Naive B cell (primary cell): ENCODE results near the gene ABCF1. TPM values are rescaled to one million over a fixed set of nuclear protein-coding genes. Genes with fewer than 3 reads are reported as not detected.
"Not testable (repeated sequence)": the region's sequence is repeated elsewhere in the genome, so short reads cannot be mapped to it uniquely, and the experiment has no call there.

Source experiments
- ATAC-seq, 2 donors: fragments of 150-1000 bp; cut with Tn5 transposase; 2 replicates each; pipeline ENCODE4 v1.10.0; 2021; ENCODE audit warnings: low read depth in 2 of 2, mild to moderate bottlenecking in 2 of 2, moderate library complexity in 2 of 2
- DNase-seq: peaks from one replicate; pipeline ENCODE4 v3.0.0; 2022
- H3K27ac Mint-ChIP-seq, 6 donors: one replicate each; pipeline ENCODE4 v1.8.0; 2020 to 2022; ENCODE audit warnings: mild to moderate bottlenecking in 6 of 6, mixed read lengths in 6 of 6, moderate library complexity in 5 of 6, inconsistent platforms in 2 of 6
- H3K27me3 Mint-ChIP-seq, 3 donors: one replicate each; pipeline ENCODE4 v1.8.0; 2021 to 2022; ENCODE audit warnings: mixed read lengths in 3 of 3, mild to moderate bottlenecking in 1 of 3
- H3K36me3 Mint-ChIP-seq, 2 donors: one replicate each; pipeline ENCODE4 v1.8.0; 2020 to 2022; ENCODE audit warnings: mixed read lengths in 2 of 2, inconsistent platforms in 1 of 2, mild to moderate bottlenecking in 1 of 2
- H3K4me1 Mint-ChIP-seq, 3 donors: one replicate each; pipeline ENCODE4 v1.8.0; 2020 to 2022; ENCODE audit warnings: mixed read lengths in 3 of 3, inconsistent platforms in 1 of 3, mild to moderate bottlenecking in 1 of 3, moderate library complexity in 1 of 3
- H3K4me3 Mint-ChIP-seq, 8 donors: one replicate each; pipeline ENCODE4 v1.8.0; 2020 to 2022; ENCODE audit warnings: mild to moderate bottlenecking in 8 of 8, mixed read lengths in 8 of 8, moderate library complexity in 8 of 8, inconsistent platforms in 2 of 8
- H3K9me3 Mint-ChIP-seq, 7 donors: one replicate each; pipeline ENCODE4 v1.8.0; 2020 to 2022; ENCODE audit warnings: mixed read lengths in 7 of 7, mild to moderate bottlenecking in 5 of 7, inconsistent platforms in 2 of 7, moderate library complexity in 1 of 7
- polyA plus RNA-seq, 6 donors: library from polyadenylated mRNA; unstranded; fragments of 300-500 nt; fragmentation: Illumina TruSeq; gene quantifications; one replicate each; pipeline ENCODE4 v1.2.3, GENCODE V29; 2021; ENCODE audit warnings: low read depth in 6 of 6

The ABCF1 gene
- polyA plus RNA-seq, 6 donors from 2014 or later = 11.5 to 31.0 (median 19.3) TPM

GRCh38 chr6:30568245-30568644 lies 3.0 kb upstream of the ABCF1 start:
- Mint-ChIP-seq H3K27ac (peak overlapping the region in 1 of 6 donors; percentile 30), H3K9me3 (no peaks in the 10 kb centered on the region), H3K4me3 (peak overlapping the region in 1 of 8 donors; percentile 40), H3K4me1 (peaks cover 38 to 44% (median 42%) of the 10 kb centered on the region in 3 donors), H3K27me3 (no peaks in the 10 kb centered on the region), H3K36me3 (peaks cover 0 to under 1% of the 10 kb centered on the region in 2 donors)
- ATAC-seq (no peak), DNase-seq (no peak)

DNA sequence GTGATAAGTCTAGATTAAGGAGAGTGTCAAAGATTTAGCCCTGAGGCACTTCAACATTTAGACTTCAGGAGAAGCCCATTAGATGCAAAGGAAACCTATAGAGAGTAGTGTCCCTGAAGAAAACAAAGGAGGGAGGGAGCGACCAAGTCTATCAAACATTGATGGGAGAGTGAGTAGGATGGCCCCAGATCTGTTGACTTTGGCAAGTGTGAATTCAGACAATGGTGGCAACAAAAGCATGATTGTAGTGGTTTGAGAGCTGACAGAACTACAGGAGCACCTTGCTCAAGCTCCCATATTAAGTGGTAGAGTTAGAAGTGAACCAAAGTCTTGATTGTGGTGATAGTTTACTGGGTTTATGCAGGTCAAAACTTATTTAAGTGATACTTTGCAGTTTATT lies 979 bp upstream of the ABCF1 start:
- Mint-ChIP-seq H3K4me1 (peaks cover 47 to 59% (median 53%) of the 10 kb centered on the region in 3 donors), H3K27ac (peak overlapping the region; percentile 73 to 99 (median 99)), H3K9me3 (no peaks in the 10 kb centered on the region), H3K27me3 (no peaks in the 10 kb centered on the region), H3K36me3 (no peaks in the 10 kb centered on the region), H3K4me3 (peak overlapping the region; percentile 90 to 100 (median 100))
- no peak for ATAC-seq
- no peak for DNase-seq

DNA sequence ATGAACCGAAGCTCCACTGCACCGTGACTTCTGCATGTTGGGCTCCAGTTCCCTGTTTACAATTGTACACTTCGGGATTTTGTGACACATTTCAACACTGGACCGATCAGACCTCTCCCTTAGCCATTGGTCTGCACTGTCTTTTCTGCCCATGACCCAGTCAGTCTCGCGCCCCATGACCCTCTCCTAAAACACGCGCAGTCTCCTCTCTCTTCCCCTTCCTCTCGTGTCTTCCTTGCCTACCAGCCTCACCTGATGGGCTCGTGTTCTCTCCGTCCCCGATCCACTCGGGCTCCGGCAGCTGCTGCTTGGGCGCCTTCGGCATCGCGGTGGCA lies 535 bp upstream of the ABCF1 start:
- H3K4me3 Mint-ChIP-seq = peak overlapping the region; percentile 90 to 100 (median 100)
- peak overlapping the region; percentile 97 to 100 (median 99) for H3K27ac Mint-ChIP-seq
- DNase-seq = no peak
- no peaks in the 10 kb centered on the region for H3K27me3 Mint-ChIP-seq
- H3K36me3 Mint-ChIP-seq = no peaks in the 10 kb centered on the region
- ATAC-seq = peak; percentile 28 to 32
- H3K4me1 Mint-ChIP-seq = peaks cover 49 to 61% (median 53%) of the 10 kb centered on the region in 3 donors
- H3K9me3 Mint-ChIP-seq = no peaks in the 10 kb centered on the region

DNA sequence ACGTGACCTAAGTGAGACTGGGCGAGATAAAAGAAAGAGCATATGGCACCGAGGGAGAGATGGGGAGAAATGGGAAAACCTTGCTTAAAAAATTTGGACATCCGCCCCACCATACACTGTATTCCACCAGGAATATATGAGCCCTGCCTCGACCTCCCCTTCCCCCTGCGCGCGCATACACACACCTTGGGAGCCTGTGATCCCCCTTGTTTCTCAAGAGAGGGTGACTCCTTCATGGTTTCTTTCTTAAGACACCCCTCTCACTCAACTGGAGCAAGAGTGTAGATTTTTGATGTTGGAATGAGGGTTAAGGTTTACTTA lies 480 bp downstream of the ABCF1 start:
- no peaks in the 10 kb centered on the region for H3K27me3 Mint-ChIP-seq
- H3K4me1 Mint-ChIP-seq = peaks cover 54 to 62% (median 57%) of the 10 kb centered on the region in 3 donors
- DNase-seq = no peak

GRCh38 chr6:30572148-30572547 lies 906 bp downstream of the ABCF1 start:
- Mint-ChIP-seq H3K4me1 (peaks cover 54 to 62% (median 59%) of the 10 kb centered on the region in 3 donors), H3K27ac (peak overlapping the region; percentile 97 to 100 (median 99)), H3K4me3 (peak overlapping the region; percentile 90 to 100 (median 100)), H3K36me3 (peaks cover 2 to 8% of the 10 kb centered on the region in 2 donors), H3K9me3 (no peaks in the 10 kb centered on the region), H3K27me3 (no peaks in the 10 kb centered on the region)
- ATAC-seq (no peak), DNase-seq (no peak)

More for the DNA sequence above, 480 bp downstream of the ABCF1 start:
- peak overlapping the region; percentile 97 to 100 (median 99) for H3K27ac Mint-ChIP-seq
- H3K9me3 Mint-ChIP-seq = no peaks in the 10 kb centered on the region
- H3K36me3 Mint-ChIP-seq = peaks cover 0 to 4% of the 10 kb centered on the region in 2 donors
- peak overlapping the region; percentile 90 to 100 (median 100) for H3K4me3 Mint-ChIP-seq
- no peak for ATAC-seq

DNA sequence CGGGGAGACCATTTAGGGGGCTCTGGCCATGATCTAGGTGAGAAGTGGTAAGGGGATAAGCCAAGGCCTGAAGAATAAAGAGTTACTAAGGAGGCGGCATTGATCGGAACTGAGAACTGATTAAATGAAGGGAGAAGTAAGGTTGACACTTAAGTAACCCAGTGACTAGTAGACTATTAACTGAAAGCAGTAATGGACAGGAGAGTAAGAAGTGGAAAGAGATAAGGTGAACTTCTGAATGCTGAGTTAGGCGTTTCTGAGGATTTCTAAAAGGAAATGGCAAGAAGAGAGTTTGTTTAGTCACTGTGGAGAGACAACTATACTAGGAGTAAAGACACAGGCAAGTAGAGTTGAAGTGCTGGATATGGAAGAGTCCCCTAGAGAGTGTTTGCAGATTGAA lies 1.9 kb downstream of the ABCF1 start:
- peaks cover 59 to 62% (median 60%) of the 10 kb centered on the region in 3 donors for H3K4me1 Mint-ChIP-seq
- H3K4me3 Mint-ChIP-seq = peak overlapping the region in 6 of 8 donors; percentile 33 to 100 (median 80)
- peaks cover 8 to 18% of the 10 kb centered on the region in 2 donors for H3K36me3 Mint-ChIP-seq
- H3K27ac Mint-ChIP-seq = peak overlapping the region in 5 of 6 donors; percentile 56 to 100 (median 96)
- DNase-seq (no peak), ATAC-seq (no peak)
- no peaks in the 10 kb centered on the region for H3K27me3 Mint-ChIP-seq
- no peaks in the 10 kb centered on the region for H3K9me3 Mint-ChIP-seq

DNA sequence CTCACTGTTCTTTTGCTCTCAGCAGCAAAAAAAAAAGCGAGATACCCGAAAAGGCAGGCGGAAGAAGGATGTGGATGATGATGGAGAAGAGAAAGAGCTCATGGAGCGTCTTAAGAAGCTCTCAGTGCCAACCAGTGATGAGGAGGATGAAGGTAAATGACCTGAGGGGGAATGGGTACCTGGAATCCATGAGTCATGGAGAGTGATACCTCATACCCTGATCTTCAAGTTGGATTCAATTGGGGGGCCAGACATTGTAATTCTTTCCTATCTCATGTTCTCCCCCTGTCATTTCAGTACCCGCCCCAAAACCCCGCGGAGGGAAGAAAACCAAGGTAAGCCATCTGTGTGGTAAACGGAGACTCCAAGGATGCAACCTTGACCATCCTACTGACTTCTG lies 6.8 kb downstream of the ABCF1 start:
- DNase-seq = no peak
- Mint-ChIP-seq H3K4me1 (peaks cover 26 to 28% (median 27%) of the 10 kb centered on the region in 3 donors), H3K27ac (peak overlapping the region in 1 of 6 donors; percentile 11), H3K36me3 (peaks cover 18 to 50% of the 10 kb centered on the region in 2 donors), H3K4me3 (no peak overlapping the region), H3K27me3 (no peaks in the 10 kb centered on the region), H3K9me3 (no peaks in the 10 kb centered on the region)
- ATAC-seq = no peak

DNA sequence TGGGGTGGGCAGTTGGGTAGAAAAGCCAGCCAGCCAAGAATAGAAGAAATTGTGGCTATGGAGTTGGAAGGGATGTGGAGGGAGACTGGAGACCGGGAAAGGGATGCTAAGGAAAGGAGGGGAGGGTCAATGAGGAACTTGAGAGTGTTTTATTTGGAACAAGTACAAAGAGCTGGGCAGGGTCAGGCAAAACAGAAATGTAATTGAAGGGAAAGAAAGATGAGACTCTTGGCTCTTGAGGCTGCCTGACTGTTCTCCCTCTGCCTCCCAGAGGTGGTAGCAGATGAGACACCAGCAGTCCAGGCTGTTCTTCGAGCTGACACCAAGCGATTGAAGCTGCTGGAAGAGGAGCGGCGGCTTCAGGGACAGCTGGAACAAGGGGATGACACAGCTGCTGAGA lies 12.7 kb downstream of the ABCF1 start:
- Mint-ChIP-seq H3K27ac (peak overlapping the region in 3 of 6 donors; percentile 42 to 92 (median 78)), H3K9me3 (no peaks in the 10 kb centered on the region), H3K27me3 (no peaks in the 10 kb centered on the region), H3K4me3 (no peak overlapping the region), H3K36me3 (peaks cover 18 to 57% of the 10 kb centered on the region in 2 donors), H3K4me1 (peaks cover 0 to 5% (median 5%) of the 10 kb centered on the region in 3 donors)
- DNase-seq (no peak), ATAC-seq (no peak)

GRCh38 chr6:30589754-30590358 lies 18.6 kb downstream of the ABCF1 start:
- Mint-ChIP-seq H3K27me3 (no peaks in the 10 kb centered on the region), H3K27ac (peak overlapping the region in 1 of 6 donors; percentile 57), H3K9me3 (no peaks in the 10 kb centered on the region), H3K4me1 (peaks cover 0 to 10% (median 5%) of the 10 kb centered on the region in 3 donors), H3K36me3 (peaks cover 27% of the 10 kb centered on the region in 2 donors), H3K4me3 (no peak overlapping the region)
- DNase-seq = no peak
- ATAC-seq = no peak

DNA sequence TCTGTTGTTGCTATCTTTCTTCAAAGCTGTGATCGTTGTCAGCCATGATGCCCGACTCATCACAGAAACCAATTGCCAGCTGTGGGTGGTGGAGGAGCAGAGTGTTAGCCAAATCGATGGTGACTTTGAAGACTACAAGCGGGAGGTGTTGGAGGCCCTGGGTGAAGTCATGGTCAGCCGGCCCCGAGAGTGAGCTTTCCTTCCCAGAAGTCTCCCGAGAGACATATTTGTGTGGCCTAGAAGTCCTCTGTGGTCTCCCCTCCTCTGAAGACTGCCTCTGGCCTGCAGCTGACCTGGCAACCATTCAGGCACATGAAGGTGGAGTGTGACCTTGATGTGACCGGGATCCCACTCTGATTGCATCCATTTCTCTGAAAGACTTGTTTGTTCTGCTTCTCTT lies 19.3 kb downstream of the ABCF1 start:
- DNase-seq (no peak), ATAC-seq (no peak)
- no peaks in the 10 kb centered on the region for H3K27me3 Mint-ChIP-seq
- H3K36me3 Mint-ChIP-seq = peaks cover 25 to 27% of the 10 kb centered on the region in 2 donors
- H3K27ac Mint-ChIP-seq = peak overlapping the region in 4 of 6 donors; percentile 4 to 78 (median 24)
- H3K4me3 Mint-ChIP-seq = no peak overlapping the region
- H3K4me1 Mint-ChIP-seq = peaks cover 0 to 10% (median 7%) of the 10 kb centered on the region in 3 donors
- H3K9me3 Mint-ChIP-seq = no peaks in the 10 kb centered on the region

DNA sequence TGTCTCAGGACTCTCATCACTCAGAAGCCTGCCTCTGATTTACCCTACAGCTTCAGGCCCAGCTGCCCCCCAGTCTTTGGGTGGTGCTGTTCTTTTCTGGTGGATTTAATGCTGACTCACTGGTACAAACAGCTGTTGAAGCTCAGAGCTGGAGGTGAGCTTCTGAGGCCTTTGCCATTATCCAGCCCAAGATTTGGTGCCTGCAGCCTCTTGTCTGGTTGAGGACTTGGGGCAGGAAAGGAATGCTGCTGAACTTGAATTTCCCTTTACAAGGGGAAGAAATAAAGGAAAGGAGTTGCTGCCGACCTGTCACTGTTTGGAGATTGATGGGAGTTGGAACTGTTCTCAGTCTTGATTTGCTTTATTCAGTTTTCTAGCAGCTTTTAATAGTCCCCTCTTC lies 19.8 kb downstream of the ABCF1 start:
- no peaks in the 10 kb centered on the region for H3K9me3 Mint-ChIP-seq
- no peak for ATAC-seq
- no peaks in the 10 kb centered on the region for H3K27me3 Mint-ChIP-seq
- no peak overlapping the region for H3K4me3 Mint-ChIP-seq
- H3K4me1 Mint-ChIP-seq = peaks cover 0 to 10% (median 9%) of the 10 kb centered on the region in 3 donors
- peaks cover 20 to 27% of the 10 kb centered on the region in 2 donors for H3K36me3 Mint-ChIP-seq
- peak overlapping the region in 2 of 6 donors; percentile 29 to 63 for H3K27ac Mint-ChIP-seq
- DNase-seq = no peak

DNA sequence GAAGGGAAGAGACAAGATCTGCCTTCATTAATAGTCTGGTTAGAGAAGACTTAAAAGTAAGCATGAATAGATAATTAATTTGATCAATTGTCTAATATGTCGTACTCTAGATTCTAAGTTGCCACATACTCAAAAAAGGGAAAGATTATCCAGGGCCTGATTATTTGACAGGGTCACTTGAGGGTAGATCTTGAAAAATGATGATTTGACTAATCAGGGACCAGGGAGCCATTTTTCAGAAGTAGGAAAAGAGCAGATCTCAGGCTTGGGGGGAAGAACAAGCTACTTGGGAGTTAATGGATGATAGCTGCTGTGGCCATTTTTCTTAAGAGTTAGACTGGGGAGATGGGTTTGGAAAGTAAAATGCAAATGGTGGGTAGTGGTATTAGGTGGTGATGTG lies 21.0 kb downstream of the ABCF1 start:
- Mint-ChIP-seq H3K4me3 (no peak overlapping the region), H3K4me1 (peaks cover 3 to 17% (median 11%) of the 10 kb centered on the region in 3 donors), H3K9me3 (no peaks in the 10 kb centered on the region), H3K27me3 (no peaks in the 10 kb centered on the region), H3K36me3 (peaks cover 10 to 21% of the 10 kb centered on the region in 2 donors), H3K27ac (peak overlapping the region in 2 of 6 donors; percentile 8 to 90)
- DNase-seq (no peak), ATAC-seq (no peak)

DNA sequence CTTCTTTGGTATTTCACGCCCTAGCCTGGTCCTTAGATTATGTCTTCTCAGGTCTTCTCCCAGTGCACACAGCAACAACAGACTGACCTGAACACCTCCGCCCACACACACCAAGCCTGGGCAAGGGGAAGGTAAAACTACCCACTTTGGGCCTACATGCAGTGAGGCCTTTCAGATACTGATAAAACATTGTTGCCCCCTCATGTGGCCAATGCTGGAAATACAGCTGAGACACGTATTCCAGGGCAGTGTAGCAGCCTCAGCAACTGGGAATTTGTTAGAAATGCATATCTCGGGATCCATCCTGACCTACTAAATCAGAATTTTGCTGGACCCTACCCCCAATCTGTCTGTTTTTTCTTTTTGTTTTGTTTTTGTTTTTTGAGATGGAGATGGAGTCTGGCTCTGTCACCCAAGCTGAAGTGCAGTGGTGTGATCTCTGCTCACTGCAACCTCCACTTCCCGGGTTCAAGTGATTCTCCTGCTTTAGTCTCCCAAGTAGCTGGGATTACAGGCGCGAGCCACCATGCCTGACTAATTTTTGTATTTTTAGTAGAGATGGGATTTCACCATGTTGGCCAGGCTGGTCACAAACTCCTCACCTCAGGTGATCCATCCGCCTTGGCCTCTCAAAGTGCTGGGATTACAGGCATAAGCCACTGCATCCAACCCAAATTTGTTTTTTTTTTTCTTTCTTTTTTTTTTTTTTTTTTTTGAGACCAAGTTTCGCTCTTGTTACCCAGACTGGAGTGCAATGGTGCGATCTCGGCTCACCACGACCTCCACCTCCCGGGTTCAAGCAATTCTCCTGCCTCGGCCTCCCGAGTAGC lies 26.3 kb downstream of the ABCF1 start:
- DNase-seq = peak; percentile 70
- Mint-ChIP-seq H3K4me1 (peaks cover 6 to 13% (median 10%) of the 10 kb centered on the region in 3 donors), H3K4me3 (peak overlapping the region in 1 of 8 donors; percentile 19), H3K27ac (peak overlapping the region in 4 of 6 donors; percentile 13 to 80 (median 60))
- peak; percentile 88 to 92 for ATAC-seq
- H3K27me3 Mint-ChIP-seq, H3K36me3 Mint-ChIP-seq, H3K9me3 Mint-ChIP-seq: not testable (repeated sequence)
